Spleen (tissue), 11 donors: ENCODE measurements around the gene S1PR4. TPM values are rescaled to one million over a fixed set of nuclear protein-coding genes. Genes with fewer than 3 reads are reported as not detected.

Experiments used
- DNase-seq: peaks from one replicate; pipeline ENCODE4 v3.0.0-alpha.2; 2020
- H3K27ac ChIP-seq, 8 donors: fragments of 200-600 bp; sonication (generic) in 7 of 8; 1 replicate in 4 of 8; 2 replicates in 4 of 8; pipeline versions ENCODE4 v1.5.0 to v1.8.0; 2016 to 2021; ENCODE audit warnings: inconsistent platforms in 4 of 8, mild to moderate bottlenecking in 4 of 8, moderate library complexity in 1 of 8
- H3K27me3 ChIP-seq, 7 donors: fragments of 200-600 bp; sonication (generic) in 6 of 7; replicated peaks in 1 of 7; 1 replicate in 4 of 7; 2 replicates in 3 of 7; pipeline versions ENCODE4 v1.5.0 to v1.8.0; 2016 to 2021; ENCODE audit warnings: inconsistent platforms in 3 of 7, mild to moderate bottlenecking in 1 of 7
- H3K36me3 ChIP-seq, 6 donors: fragments of 200-600 bp; sonication (generic) in 5 of 6; 1 replicate in 4 of 6; 2 replicates in 2 of 6; pipeline versions ENCODE4 v1.5.0 to v1.8.0; 2016 to 2021; ENCODE audit warnings: inconsistent platforms in 2 of 6
- H3K4me1 ChIP-seq, 6 donors: fragments of 200-600 bp; sonication (generic) in 5 of 6; 1 replicate in 3 of 6; 2 replicates in 3 of 6; pipeline versions ENCODE4 v1.5.0 to v1.8.0; 2016 to 2021; ENCODE audit warnings: inconsistent platforms in 3 of 6
- H3K4me3 ChIP-seq, 8 donors: fragments of 200-600 bp; sonication (generic) in 7 of 8; 1 replicate in 4 of 8; 2 replicates in 4 of 8; pipeline versions ENCODE4 v1.5.0 to v1.8.0; 2016 to 2021; ENCODE audit warnings: inconsistent platforms in 4 of 8, mild to moderate bottlenecking in 4 of 8, moderate library complexity in 2 of 8
- H3K9me3 ChIP-seq, 8 donors: fragments of 200-600 bp; sonication (generic) in 7 of 8; 1 replicate in 4 of 8; 2 replicates in 4 of 8; pipeline versions ENCODE4 v1.5.0 to v1.8.0; 2016 to 2021; ENCODE audit warnings: inconsistent platforms in 4 of 8
- POLR2A ChIP-seq, 3 donors: fragments of 450-650 bp; IDR thresholded peaks; one replicate each; pipeline ENCODE4 v1.5.1; 2017; ENCODE audit warnings: antibody characterized with exemption in 3 of 3, mild to moderate bottlenecking in 1 of 3
- POLR2AphosphoS5 ChIP-seq, 3 donors: sonication (generic); formaldehyde crosslinking; IDR thresholded peaks; one replicate each; pipeline ENCODE4 v1.5.1; 2017; ENCODE audit warnings: antibody characterized with exemption in 3 of 3
- WGBS, 5 donors: extraction: QIAGEN DNeasy Blood & Tissue Kit in 3 of 5; methylation state at CpG; one replicate each; pipeline versions ENCODE4 v1.1.5 to v1.1.7; 2013 to 2018; 5-methylcytosine and 5-hydroxymethylcytosine counted together
- intact Hi-C: fragments of 100-400 bp; cut with DNase I; formaldehyde crosslinking; loops from one replicate; pipeline ENCODE4 v1.15.0; 2023; ENCODE audit warnings: low total_unique reads
- polyA plus RNA-seq, 3 donors: library from polyadenylated mRNA; stranded (reverse); fragments of 200-250 nt; gene quantifications; one replicate each; pipeline ENCODE4 v1.2.1, GENCODE V29; 2013
- total RNA-seq, 7 donors: library from RNA; depleted of rRNA in 3 of 7; stranded (reverse); fragments of >200 nt in 3 of 7; fragmentation: NEBNext Ultra II Directional in 4 of 7; extraction: Animal tissue kit (Norgen Biotek cat#: 25700) in 4 of 7; gene quantifications; one replicate each; pipeline versions ENCODE4 v1.1.0 to v1.2.1, GENCODE V29; 2016 to 2021
- TF ChIP-seq, protein P1 (sequence below), 11 experiments: fragments of 200-600 bp in 7 of 11; fragments of 450-650 bp in 4 of 11; sonication (generic) in 4 of 11; IDR thresholded peaks in 8 of 11; conservative IDR thresholded peaks in 3 of 11; 1 replicate in 7 of 11; 2 replicates in 4 of 11; pipeline versions ENCODE4 v1.4.0 to v1.8.0; 2016 to 2021; ENCODE audit warnings: antibody characterized with exemption in 11 of 11, inconsistent platforms in 4 of 11, mild to moderate bottlenecking in 1 of 11
- donor health status: healthy with polysubstance abuse.
- donor health status: DM: no; HTN: no; CAD: no; lungs with moderate emphysema.
- donor health status: DM: no; HTN: no; CAD: no.
- donor health status: Bipolar disorder and iron deficiency.
- donor health status: healthy.
- donor health status: DM: no; HTN: no; CAD: no.
- donor health status: DM: yes; HTN: yes; CAD: no.

Gene S1PR4
- total and polyA plus RNA-seq, 10 donors: 44.7 to 171 (median 62.0) TPM

DNA sequence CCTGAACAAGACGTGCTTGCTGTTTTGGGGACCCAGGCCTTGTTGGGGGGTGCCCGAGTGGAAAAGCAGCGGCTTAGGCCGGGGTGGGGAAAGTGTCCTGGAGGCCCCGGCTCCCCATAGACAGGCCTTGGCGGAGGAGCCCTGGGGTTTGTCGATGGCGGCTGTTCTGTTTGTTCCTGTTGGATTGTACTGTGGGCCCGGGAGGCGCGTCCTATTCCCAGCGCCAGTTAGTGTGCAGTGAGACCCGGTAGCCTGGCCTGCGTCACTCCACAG lies 18.3 kb downstream of the S1PR4 start:
- WGBS, 5 donors: 88 to 99% (median 98%) methylated on average over 8 to 14 of the region's 14 CpGs
- H3K4me3 ChIP-seq: no peak overlapping the region
- peaks cover 0 to 19% (median 0%) of the 10 kb centered on the region in 6 donors for H3K4me1 ChIP-seq
- intact Hi-C loops: no loop called here
- H3K27me3 ChIP-seq: no peaks in the 10 kb centered on the region
- no peaks in the 10 kb centered on the region for H3K9me3 ChIP-seq
- H3K36me3 ChIP-seq: peaks cover 0 to 100% (median 50%) of the 10 kb centered on the region in 6 donors
- H3K27ac ChIP-seq: no peak overlapping the region
- no peak for DNase-seq
- TF ChIP-seq POLR2A (IDR thresholded peaks at IDR 0.05) (no peak), POLR2AphosphoS5 (IDR thresholded peaks at IDR 0.05) (no peak)
- TF ChIP-seq, protein P1, sequence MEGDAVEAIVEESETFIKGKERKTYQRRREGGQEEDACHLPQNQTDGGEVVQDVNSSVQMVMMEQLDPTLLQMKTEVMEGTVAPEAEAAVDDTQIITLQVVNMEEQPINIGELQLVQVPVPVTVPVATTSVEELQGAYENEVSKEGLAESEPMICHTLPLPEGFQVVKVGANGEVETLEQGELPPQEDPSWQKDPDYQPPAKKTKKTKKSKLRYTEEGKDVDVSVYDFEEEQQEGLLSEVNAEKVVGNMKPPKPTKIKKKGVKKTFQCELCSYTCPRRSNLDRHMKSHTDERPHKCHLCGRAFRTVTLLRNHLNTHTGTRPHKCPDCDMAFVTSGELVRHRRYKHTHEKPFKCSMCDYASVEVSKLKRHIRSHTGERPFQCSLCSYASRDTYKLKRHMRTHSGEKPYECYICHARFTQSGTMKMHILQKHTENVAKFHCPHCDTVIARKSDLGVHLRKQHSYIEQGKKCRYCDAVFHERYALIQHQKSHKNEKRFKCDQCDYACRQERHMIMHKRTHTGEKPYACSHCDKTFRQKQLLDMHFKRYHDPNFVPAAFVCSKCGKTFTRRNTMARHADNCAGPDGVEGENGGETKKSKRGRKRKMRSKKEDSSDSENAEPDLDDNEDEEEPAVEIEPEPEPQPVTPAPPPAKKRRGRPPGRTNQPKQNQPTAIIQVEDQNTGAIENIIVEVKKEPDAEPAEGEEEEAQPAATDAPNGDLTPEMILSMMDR (IDR thresholded peaks at IDR 0.05 in 8 of 11, conservative IDR thresholded peaks at IDR 0.05 in 3 of 11): no peak

DNA sequence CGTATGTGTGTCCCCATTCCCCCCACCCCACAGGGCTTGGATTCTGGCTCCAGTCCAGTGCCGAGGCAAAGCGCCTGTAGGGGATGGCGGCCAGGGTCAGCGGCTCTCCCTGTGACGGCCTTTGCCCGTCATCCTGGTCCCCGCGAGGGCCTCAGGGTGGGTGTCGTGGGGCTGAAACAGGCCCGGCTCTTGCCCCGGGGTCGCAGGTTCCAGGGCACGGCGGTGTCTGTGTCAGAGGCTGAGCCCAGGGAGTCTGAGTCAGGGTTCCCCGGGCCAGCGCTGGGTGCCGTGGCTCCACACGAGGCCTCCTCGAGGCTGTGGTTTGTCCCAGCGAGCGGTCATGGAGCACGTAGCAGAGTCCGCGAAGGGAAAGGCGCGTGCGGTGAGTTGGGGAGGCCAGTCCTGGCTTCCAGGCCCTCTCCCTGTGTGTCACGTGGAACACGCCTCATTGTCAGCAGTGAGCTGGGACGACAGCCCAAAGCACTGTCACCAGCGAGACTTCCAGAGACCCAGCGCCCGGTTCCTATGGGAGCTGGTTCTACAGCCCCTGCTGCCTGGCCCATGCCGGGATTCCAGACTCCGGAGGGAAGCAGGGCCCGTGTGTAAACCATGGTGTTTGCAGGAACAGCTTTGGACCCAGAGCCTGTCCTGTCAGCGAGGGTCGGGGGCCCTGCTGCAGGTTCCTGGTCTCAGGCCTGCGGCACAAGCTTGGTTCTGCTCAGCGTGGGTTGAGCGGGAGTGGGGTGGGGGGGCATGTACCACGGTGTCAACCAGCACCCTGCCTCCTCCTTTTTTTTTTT lies 20.5 kb downstream of the S1PR4 start:
- 93 to 96% (median 95%) methylated on average over 30 to 43 of the region's 43 CpGs for WGBS, 5 donors
- intact Hi-C loops: no loop called here
- DNase-seq: no peak
- H3K36me3 ChIP-seq: peaks cover 0 to 100% (median 53%) of the 10 kb centered on the region in 6 donors
- no peaks in the 10 kb centered on the region for H3K4me1 ChIP-seq
- TF ChIP-seq, protein P1 (IDR thresholded peaks at IDR 0.05 in 8 of 11, conservative IDR thresholded peaks at IDR 0.05 in 3 of 11): no peak
- TF ChIP-seq POLR2AphosphoS5 (IDR thresholded peaks at IDR 0.05): peak in 1 of 3 donors; percentile 12
- no peaks in the 10 kb centered on the region for H3K9me3 ChIP-seq
- H3K27me3 ChIP-seq: no peaks in the 10 kb centered on the region
- no peak overlapping the region for H3K4me3 ChIP-seq
- H3K27ac ChIP-seq: no peak overlapping the region

DNA sequence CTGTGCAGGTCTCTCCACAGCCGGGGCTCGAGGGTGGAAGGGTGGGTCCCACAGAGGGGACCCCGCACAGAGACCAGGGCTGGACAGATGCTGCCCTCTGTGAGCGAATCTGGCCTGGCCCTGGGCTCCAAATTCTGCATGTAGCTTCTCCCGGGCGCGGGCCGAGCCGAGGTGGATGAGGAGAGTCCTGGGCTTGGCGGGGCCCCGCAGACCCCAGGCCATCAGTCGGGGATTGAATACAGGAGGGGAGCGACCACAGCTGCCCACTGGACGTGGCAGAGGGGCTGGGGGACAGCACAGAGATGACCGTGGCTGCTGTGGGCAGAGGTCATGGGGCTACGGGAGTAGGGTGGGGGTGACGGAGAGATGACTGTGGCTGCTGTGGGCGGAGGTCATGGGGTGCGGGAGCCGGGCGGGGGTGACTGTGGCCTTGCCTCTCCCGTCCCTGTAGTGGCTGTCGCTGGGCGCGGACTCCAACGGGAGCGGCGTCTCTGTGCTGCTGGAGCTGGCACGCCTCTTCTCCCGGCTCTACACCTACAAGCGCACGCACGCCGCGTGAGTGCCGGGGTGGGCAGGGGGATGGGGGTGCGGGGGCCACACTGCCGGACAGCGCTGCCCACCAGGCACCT lies 22.6 kb downstream of the S1PR4 start:
- Histone ChIP-seq H3K4me3 (no peak overlapping the region), H3K36me3 (peaks cover 0 to 100% (median 62%) of the 10 kb centered on the region in 6 donors), H3K9me3 (no peaks in the 10 kb centered on the region), H3K27me3 (no peaks in the 10 kb centered on the region), H3K27ac (no peak overlapping the region), H3K4me1 (no peaks in the 10 kb centered on the region)
- DNase-seq: no peak
- intact Hi-C loops: no loop called here
- 94 to 98% (median 95%) methylated on average over 33 to 39 of the region's 39 CpGs for WGBS, 5 donors
- TF ChIP-seq, protein P1 (IDR thresholded peaks at IDR 0.05 in 8 of 11, conservative IDR thresholded peaks at IDR 0.05 in 3 of 11): no peak
- no peak for TF ChIP-seq POLR2A (IDR thresholded peaks at IDR 0.05)
- TF ChIP-seq POLR2AphosphoS5 (IDR thresholded peaks at IDR 0.05): peak in 1 of 3 donors; percentile 23

DNA sequence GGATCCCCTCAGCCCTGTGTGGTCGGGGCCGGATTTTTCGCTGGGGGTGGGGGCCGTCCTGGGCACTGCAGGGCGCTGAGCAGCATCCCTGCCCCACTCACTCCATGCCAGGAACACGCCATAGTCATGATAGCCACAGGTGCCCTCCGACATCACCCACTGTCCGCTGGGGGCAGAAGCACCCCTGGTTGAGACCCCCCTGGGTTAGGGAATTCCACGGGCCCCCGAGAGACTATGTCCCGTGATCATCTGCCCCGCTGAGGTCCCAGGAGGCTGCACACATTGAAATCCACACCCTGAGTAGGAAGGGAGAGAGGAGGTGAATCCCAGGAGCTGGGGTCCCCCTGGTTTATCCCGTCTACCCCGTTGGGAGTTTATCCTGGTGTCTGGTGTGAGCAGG lies 23.3 kb downstream of the S1PR4 start:
- H3K9me3 ChIP-seq: no peaks in the 10 kb centered on the region
- WGBS, 5 donors: 83 to 96% (median 93%) methylated on average over 5 to 14 of the region's 14 CpGs
- intact Hi-C loops: no loop called here
- no peaks in the 10 kb centered on the region for H3K27me3 ChIP-seq
- no peak overlapping the region for H3K4me3 ChIP-seq
- H3K4me1 ChIP-seq: no peaks in the 10 kb centered on the region
- DNase-seq: no peak
- peaks cover 0 to 100% (median 63%) of the 10 kb centered on the region in 6 donors for H3K36me3 ChIP-seq
- H3K27ac ChIP-seq: no peak overlapping the region
- TF ChIP-seq POLR2A (IDR thresholded peaks at IDR 0.05) (no peak), POLR2AphosphoS5 (IDR thresholded peaks at IDR 0.05) (no peak)
- TF ChIP-seq, protein P1 (IDR thresholded peaks at IDR 0.05 in 8 of 11, conservative IDR thresholded peaks at IDR 0.05 in 3 of 11): no peak
